Measurements from ENCODE around the gene ARHGAP44.

Gene ARHGAP44

GRCh38 chr17:12789481-12790248, at the start of gene ARHGAP44:
TSS of gene ARHGAP44 (plus strand) at chr17:12789498. CDS start at chr17:12789839, 341 bp downstream.
- H3K4me3 ChIP-seq (ENCODE audit: low read depth, low read length) = peak within 1 kb of the TSS; percentile 66

GRCh38 chr17:12739500-12739899, 49.8 kb upstream of the ARHGAP44 start:
- POLR2A ChIA-PET = no interaction called here
- TF ChIP-seq CTCF (IDR thresholded peaks at IDR 0.05; ENCODE audit: insufficient read depth, low read length, missing control alignments) = no peak
- CTCF ChIA-PET = interaction anchor here (1.0 to 4.0 kb wide), 3 partner anchors 264 to 559 kb away, joined by 3 to 26 read pairs (median 3); no protein-coding TSS in a partner anchor
- H3K4me3 ChIP-seq (ENCODE audit: low read depth, low read length) = no peak overlapping the region
- DNase-seq (ENCODE audit: low read depth, low spot score) = no peak

More at GRCh38 chr17:12789481-12790248, at the start of gene ARHGAP44:
- POLR2A ChIA-PET = interaction anchor here (0.6 kb wide), 1 partner anchor 1429 kb away, joined by 4 read pairs; no protein-coding TSS in a partner anchor
- DNase-seq (ENCODE audit: low read depth, low spot score) = no peak
- CTCF ChIA-PET = interaction anchor here (1.2 to 1.4 kb wide), 2 partner anchors 10 to 123 kb away, joined by 4 to 6 read pairs; partner anchors contain the start of gene MYOCD
- TF ChIP-seq CTCF (IDR thresholded peaks at IDR 0.05; ENCODE audit: insufficient read depth, low read length, missing control alignments) = no peak

- no peak for DNase-seq (ENCODE audit: low read depth, low spot score)
- POLR2A ChIA-PET = no interaction called here
- TF ChIP-seq CTCF (IDR thresholded peaks at IDR 0.05; ENCODE audit: insufficient read depth, low read length, missing control alignments) = no peak
- CTCF ChIA-PET = interaction anchor here (1.1 to 3.7 kb wide), 11 partner anchors 9 to 489 kb away, joined by 3 to 44 read pairs (median 5); no protein-coding TSS in a partner anchor
- H3K4me3 ChIP-seq (ENCODE audit: low read depth, low read length) = no peak overlapping the region
Measured at GRCh38 chr17:12743046-12743445, 46.3 kb upstream of the ARHGAP44 start.

GRCh38 chr17:12744298-12744697, 45.0 kb upstream of the ARHGAP44 start:
- ChIA-PET CTCF (interaction anchor here (0.9 to 3.7 kb wide), 5 partner anchors 7 to 15 kb away, joined by 3 to 44 read pairs (median 4); no protein-coding TSS in a partner anchor), POLR2A (no interaction called here)
- DNase-seq (ENCODE audit: low read depth, low spot score) = no peak
- TF ChIP-seq CTCF (IDR thresholded peaks at IDR 0.05; ENCODE audit: insufficient read depth, low read length, missing control alignments) = no peak
- H3K4me3 ChIP-seq (ENCODE audit: low read depth, low read length) = no peak overlapping the region

GRCh38 chr17:12744786-12745185, 44.5 kb upstream of the ARHGAP44 start:
- no peak overlapping the region for H3K4me3 ChIP-seq (ENCODE audit: low read depth, low read length)
- ChIA-PET CTCF (interaction anchor here (1.5 kb wide), 1 partner anchor 11 kb away, joined by 4 read pairs; no protein-coding TSS in a partner anchor), POLR2A (no interaction called here)
- DNase-seq (ENCODE audit: low read depth, low spot score) = no peak
- no peak for TF ChIP-seq CTCF (IDR thresholded peaks at IDR 0.05; ENCODE audit: insufficient read depth, low read length, missing control alignments)

GRCh38 chr17:12745486-12745885, 43.8 kb upstream of the ARHGAP44 start:
- ChIA-PET CTCF (no interaction called here), POLR2A (no interaction called here)
- no peak overlapping the region for H3K4me3 ChIP-seq (ENCODE audit: low read depth, low read length)
- no peak for DNase-seq (ENCODE audit: low read depth, low spot score)
- TF ChIP-seq CTCF (IDR thresholded peaks at IDR 0.05; ENCODE audit: insufficient read depth, low read length, missing control alignments) = no peak
